HUES6 (cell line): Measurements from ENCODE around the gene USP47.
A peak's percentile ranks its signal among the peaks of the same experiment; 100 is the strongest.
"Not testable (repeated sequence)": the region's sequence is repeated elsewhere in the genome, so short reads cannot be mapped to it uniquely, and the experiment has no call there.

Experiments used
- H3K27ac ChIP-seq: 2 replicates; pipeline ENCODE4 v1.7.0; 2013; ENCODE audit warnings: low read depth, mild to moderate bottlenecking, low read length, inconsistent platforms
- H3K27me3 ChIP-seq: 2 replicates; pipeline ENCODE4 v1.6.1; 2013; ENCODE audit warnings: low read length; ENCODE audit not compliant: control insufficient read depth, insufficient read depth
- H3K36me3 ChIP-seq: 2 replicates; pipeline ENCODE4 v1.6.1; 2013; ENCODE audit warnings: low read length; ENCODE audit not compliant: control insufficient read depth, insufficient read depth
- H3K4me1 ChIP-seq: 2 replicates; pipeline ENCODE4 v1.6.1; 2013; ENCODE audit warnings: low read length; ENCODE audit not compliant: control insufficient read depth, insufficient read depth
- H3K4me3 ChIP-seq: 2 replicates; pipeline ENCODE4 v1.5.1; 2013; ENCODE audit warnings: low read depth, low read length
- H3K9ac ChIP-seq: one replicate; pipeline ENCODE4 v1.6.1; 2013; ENCODE audit warnings: mild to moderate bottlenecking, low read length
- H3K9me3 ChIP-seq: 2 replicates; pipeline ENCODE4 v1.6.1; 2013; ENCODE audit warnings: low read depth, low read length; ENCODE audit not compliant: control insufficient read depth, insufficient read depth

Gene USP47

DNA sequence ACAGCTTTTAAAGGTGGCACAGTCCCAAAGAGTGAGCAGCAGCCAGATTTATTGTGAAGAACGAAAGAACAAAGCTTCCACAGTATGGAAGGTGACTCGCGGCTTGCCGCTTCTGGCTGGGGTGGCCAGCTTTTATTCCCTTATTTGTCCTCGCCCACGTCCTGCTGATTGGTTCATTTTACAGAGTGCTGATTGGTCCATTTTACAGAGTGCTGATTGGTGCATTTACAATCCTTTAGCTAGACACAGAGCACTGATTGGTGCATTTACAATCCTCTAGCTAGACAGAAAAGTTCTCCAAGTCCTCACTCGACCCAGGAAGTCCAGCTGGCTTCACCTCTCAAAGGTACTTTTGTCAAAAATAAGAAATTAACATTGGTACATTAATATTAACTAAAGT is 10.4 kb upstream of the USP47 start:
- not testable (repeated sequence) for H3K9ac ChIP-seq, H3K36me3 ChIP-seq, H3K4me3 ChIP-seq, H3K9me3 ChIP-seq, H3K27me3 ChIP-seq, H3K27ac ChIP-seq, H3K4me1 ChIP-seq

DNA sequence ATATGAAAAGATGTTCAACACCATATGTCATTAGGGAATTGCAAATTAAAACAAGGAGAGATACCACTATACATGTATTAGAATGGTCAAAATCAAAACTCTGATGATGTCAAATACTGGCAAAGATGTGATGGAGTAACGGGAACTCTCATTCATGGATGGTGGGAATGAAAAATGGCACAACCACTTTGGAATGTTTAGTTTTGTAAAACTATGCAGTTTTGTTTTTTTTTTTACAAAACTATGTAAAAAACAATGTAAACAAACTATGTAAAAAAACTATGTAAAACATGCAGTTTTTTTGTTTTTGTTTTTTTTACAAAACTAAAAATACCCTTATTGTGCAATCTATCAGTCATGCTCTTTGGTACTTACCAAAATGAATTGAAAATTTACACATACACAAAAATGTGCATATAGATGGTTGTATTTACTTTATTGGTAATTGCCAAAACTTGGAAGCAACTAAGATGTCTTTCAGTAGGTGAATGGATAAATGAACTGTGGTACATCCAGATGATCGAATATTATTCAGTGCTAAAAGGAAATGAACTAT is 5.0 kb upstream of the USP47 start:
- H3K4me1 ChIP-seq = 0 out of 2 replicates have a peak, but pooled peaks cover 6% of the 10 kb centered on the region
- H3K36me3 ChIP-seq = no peaks in the 10 kb centered on the region
- no peak overlapping the region for H3K9ac ChIP-seq
- H3K9me3 ChIP-seq = no peaks in the 10 kb centered on the region
- H3K4me3 ChIP-seq = no peak overlapping the region
- H3K27ac ChIP-seq = no peak overlapping the region
- H3K27me3 ChIP-seq = no peaks in the 10 kb centered on the region

DNA sequence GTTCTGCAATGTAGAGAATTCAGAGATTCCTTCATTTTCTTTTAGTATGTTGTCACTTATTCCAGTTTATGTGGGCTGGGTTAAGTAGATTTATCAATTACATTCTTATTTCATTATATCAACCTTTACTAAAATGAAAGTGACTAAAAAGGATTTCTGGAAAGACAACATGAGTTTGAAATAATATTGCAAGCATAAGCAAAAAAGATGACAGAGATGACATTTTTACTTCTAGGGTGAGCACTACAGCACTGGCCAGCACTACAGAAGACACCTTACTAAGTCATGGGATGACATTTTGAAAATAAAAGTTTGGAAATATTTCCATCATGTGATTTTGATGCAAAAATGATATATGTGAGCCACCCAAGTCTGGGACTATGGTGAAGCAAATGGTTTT is 2.1 kb upstream of the USP47 start:
- H3K36me3 ChIP-seq = no peaks in the 10 kb centered on the region
- H3K27ac ChIP-seq = no peak overlapping the region
- no peak overlapping the region for H3K9ac ChIP-seq
- no peak overlapping the region for H3K4me3 ChIP-seq
- H3K9me3 ChIP-seq = no peaks in the 10 kb centered on the region
- H3K27me3 ChIP-seq = no peaks in the 10 kb centered on the region
- peaks cover 14% of the 10 kb centered on the region for H3K4me1 ChIP-seq

DNA sequence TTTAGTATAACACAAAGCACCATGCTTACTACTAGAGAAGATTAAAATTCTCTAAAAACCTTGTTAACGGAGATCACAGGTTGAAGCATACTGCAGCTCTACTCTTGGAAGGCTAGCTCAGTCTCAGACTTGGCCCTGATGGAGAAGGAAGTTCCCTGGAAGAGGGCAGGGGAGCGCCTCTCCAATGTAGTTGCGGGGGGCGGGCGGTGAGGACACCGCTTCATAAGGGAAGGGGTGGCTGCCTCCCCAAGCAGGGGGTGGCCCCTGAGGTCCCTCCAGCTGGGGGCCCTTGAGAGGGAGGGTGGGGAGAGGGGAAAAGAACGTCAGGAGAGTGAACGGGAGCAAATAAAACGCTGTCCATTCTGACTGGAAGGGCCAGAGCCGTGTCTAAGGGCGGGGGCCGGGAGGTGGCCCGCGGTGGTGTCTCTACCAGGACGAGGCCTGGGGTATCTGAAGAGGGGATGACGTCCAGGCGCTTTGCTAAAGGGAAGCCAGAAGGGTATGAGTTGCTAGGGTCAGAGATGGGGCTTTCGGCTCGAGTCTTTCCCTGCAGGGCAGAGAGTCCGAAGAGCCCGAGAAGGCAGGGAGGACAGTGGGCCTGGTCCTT is 553 bp upstream of the USP47 start:
- Histone ChIP-seq H3K4me1 (peaks cover 23% of the 10 kb centered on the region), H3K4me3 (peak overlapping the region; percentile 91), H3K36me3 (no peaks in the 10 kb centered on the region), H3K9me3 (no peaks in the 10 kb centered on the region), H3K27me3 (no peaks in the 10 kb centered on the region), H3K9ac (peak overlapping the region; percentile 95), H3K27ac (peak overlapping the region; percentile 89)

DNA sequence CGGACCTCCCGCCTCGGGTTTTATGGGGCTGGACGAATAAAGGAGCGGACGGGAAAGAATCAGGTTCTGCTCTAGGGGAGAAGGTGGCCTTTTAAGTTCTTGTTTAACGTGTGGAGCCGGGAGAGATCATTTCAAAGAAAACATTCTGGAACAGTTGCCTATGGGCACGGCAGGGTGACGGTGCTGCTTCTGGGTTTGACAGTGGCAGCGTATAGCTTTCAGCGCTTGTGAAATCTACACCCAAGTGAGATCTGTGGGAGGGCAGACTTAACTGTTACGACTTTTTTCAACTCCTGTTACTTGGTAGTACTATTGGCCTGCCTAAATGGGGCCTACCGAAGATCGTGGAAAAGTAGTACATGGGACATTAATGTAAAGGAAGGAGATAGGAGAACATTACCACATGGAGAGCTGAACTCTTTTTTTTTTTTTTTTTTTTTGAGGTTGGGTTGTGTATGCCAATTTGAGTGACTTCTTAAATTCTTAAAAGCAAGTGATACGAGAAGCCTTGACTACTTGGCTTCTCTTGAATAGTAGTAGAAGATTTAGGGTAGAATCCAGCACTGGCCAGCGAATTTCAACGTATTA is 743 bp downstream of the USP47 start:
- Histone ChIP-seq H3K27me3 (no peaks in the 10 kb centered on the region), H3K9ac (peak overlapping the region; percentile 95), H3K9me3 (no peaks in the 10 kb centered on the region), H3K27ac (peak overlapping the region; percentile 89; the same call in 1 of the 2 replicates), H3K4me3 (peak overlapping the region; percentile 91), H3K36me3 (no peaks in the 10 kb centered on the region), H3K4me1 (peaks cover 23% of the 10 kb centered on the region)

DNA sequence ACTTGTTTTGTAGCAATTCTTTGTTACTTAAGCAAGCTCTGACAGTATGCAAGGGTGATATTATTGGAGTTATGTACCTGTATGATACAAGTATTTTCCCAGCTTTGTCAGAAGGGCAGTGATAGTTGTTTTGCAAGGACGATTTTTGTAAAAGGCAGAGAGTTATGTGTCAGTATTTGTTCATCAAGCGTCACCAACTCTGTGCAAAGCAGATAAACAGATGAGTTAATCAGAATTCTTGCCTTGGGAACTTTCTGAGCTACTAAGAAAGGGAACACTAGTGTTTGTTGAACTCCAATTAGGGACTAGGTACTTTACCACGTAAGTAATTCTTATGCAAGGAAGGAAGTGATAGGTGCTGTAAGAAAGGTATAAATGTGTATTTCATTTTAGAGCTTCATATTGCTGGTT is 1.4 kb downstream of the USP47 start:
- Histone ChIP-seq H3K4me3 (peak overlapping the region; percentile 91), H3K27me3 (no peaks in the 10 kb centered on the region), H3K27ac (no peak overlapping the region), H3K9me3 (no peaks in the 10 kb centered on the region), H3K9ac (peak overlapping the region; percentile 95), H3K36me3 (no peaks in the 10 kb centered on the region), H3K4me1 (peaks cover 23% of the 10 kb centered on the region)

DNA sequence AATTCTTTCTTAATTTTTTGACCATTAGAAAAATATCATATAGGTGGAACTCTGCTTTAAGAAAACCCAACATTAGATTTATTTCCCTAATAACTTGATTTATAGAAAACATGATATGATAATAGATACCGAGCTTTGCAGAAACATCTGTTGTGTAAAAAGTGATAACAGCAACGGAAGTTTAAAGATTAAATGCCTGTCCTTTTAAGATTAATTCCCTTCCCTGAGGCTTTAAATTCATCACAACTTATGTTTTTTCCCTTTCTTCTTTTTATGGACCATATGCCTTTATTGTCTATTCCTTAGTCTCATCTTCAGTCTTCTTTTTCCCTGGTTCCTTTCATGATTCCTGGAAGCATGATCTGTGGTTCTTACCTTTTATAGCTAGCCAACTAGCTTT is 1.9 kb downstream of the USP47 start:
- Histone ChIP-seq H3K27ac (no peak overlapping the region), H3K36me3 (no peaks in the 10 kb centered on the region), H3K9ac (no peak overlapping the region)

DNA sequence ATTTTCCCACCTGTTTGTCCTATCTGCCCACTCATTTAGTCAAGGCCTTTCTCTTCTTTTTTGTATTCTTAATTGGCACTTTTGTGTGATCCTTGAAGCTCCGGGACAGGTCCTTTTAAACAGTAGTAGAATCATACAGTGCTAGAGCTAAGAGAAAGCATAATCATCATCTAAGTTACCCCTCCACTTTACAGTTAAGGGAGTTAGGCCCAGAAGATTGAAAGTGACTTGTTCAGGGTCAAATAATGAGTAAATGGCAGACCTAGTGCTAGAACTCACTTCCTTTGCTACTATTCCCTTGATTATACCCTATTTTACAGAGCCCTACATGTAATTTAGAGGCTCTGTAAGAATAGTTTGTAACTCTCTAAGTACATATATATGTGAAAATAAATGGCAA is 2.5 kb downstream of the USP47 start:
- Histone ChIP-seq H3K4me3 (peak overlapping the region; percentile 91; the same call in 1 of the 2 replicates), H3K36me3 (no peaks in the 10 kb centered on the region), H3K27me3 (no peaks in the 10 kb centered on the region), H3K27ac (no peak overlapping the region), H3K9me3 (no peaks in the 10 kb centered on the region), H3K4me1 (peaks cover 23% of the 10 kb centered on the region), H3K9ac (no peak overlapping the region)

More for the DNA sequence above, 1.9 kb downstream of the USP47 start:
- Histone ChIP-seq H3K4me1 (peaks cover 23% of the 10 kb centered on the region), H3K9me3 (no peaks in the 10 kb centered on the region), H3K4me3 (peak overlapping the region; percentile 91), H3K27me3 (no peaks in the 10 kb centered on the region)

DNA sequence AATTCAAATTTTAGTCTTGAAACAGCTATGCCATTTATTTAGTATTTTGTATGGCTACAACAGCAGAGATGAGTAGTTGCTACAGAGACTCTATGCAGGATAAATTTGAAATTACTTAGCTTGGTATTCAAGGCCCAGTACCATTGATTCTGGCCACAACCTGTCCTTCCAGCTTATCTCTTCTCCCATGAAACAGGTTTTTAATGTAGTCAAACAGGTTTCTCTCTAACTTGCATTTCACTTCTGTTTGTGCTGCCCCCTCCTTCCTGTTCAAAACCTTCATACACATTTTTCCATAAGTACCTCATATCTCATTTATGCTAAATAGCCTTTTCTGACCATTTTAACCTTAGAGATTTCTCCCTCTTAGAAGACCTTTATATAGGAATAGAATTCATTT is 3.3 kb downstream of the USP47 start:
- peaks cover 28% of the 10 kb centered on the region for H3K4me1 ChIP-seq
- H3K9me3 ChIP-seq = no peaks in the 10 kb centered on the region
- H3K36me3 ChIP-seq = no peaks in the 10 kb centered on the region
- H3K9ac ChIP-seq = no peak overlapping the region
- no peak overlapping the region for H3K27ac ChIP-seq
- no peaks in the 10 kb centered on the region for H3K27me3 ChIP-seq
- H3K4me3 ChIP-seq = peak overlapping the region; percentile 8; the same call in 1 of the 2 replicates

DNA sequence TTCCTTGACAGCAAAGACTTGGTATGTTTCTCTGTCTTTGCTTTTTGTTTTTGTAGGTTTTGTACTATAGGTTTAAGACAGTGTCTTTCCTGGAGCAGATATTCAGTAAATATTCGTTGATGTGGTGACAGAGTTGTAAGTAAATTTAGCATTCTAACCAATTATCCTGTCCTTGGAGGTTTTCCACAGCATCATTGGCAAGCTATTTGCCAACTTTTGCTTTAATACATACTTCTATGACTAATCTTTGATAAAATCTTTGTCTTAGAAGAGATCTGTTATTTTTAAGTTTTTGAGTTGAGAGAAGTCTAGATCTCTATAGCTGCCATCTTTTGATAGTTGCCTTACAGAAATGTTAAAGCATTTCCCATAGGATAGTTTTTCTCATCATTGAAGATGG is 3.8 kb downstream of the USP47 start:
- H3K27ac ChIP-seq = no peak overlapping the region
- no peaks in the 10 kb centered on the region for H3K36me3 ChIP-seq
- H3K9ac ChIP-seq = no peak overlapping the region
- no peak overlapping the region for H3K4me3 ChIP-seq
- peaks cover 28% of the 10 kb centered on the region for H3K4me1 ChIP-seq
- H3K9me3 ChIP-seq = no peaks in the 10 kb centered on the region
- H3K27me3 ChIP-seq = no peaks in the 10 kb centered on the region

DNA sequence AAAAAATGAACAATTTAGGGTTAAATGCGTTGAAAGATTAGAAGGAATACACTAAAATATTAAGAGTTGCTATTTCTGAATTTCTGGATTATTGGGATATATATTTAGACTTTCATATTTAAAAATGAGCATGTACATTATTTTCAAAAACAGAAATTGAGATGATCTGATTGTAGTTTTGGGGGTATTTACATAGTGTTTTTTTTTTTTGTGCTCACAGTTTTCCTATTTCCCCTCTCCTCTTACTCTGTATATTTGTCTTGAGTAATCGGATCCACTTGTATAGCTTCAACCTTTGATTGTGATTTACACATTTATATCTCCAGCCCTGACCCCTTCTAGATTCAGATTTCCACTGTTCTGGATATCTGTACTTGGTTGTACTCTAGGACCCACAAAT is 5.3 kb downstream of the USP47 start:
- Histone ChIP-seq H3K9ac (no peak overlapping the region), H3K4me1 (peaks cover 23% of the 10 kb centered on the region), H3K27me3 (no peaks in the 10 kb centered on the region), H3K36me3 (0 out of 2 replicates have a peak, but pooled peaks cover 3% of the 10 kb centered on the region), H3K9me3 (no peaks in the 10 kb centered on the region), H3K27ac (no peak overlapping the region), H3K4me3 (no peak overlapping the region)
